A204.1 (cell line): Measurements from ENCODE around the gene WNT2B.
"Not testable (repeated sequence)": the region's sequence is repeated elsewhere in the genome, so short reads cannot be mapped to it uniquely, and the experiment has no call there.

Source experiments
- FAIRE-seq: peaks from 2 replicates; lab custom pipeline; 2012; peaks lifted over from hg19 to GRCh38; lab: Jason Lieb, UNC

The WNT2B gene

GRCh38 chr1:112508278-112509004 is at the start of gene WNT2B:
Gene WNT2B, plus strand, starts transcription at chr1:112508965. Its CDS starts 298 bp downstream, at chr1:112509263.
- no peak for FAIRE-seq

- FAIRE-seq: no peak
Observed at GRCh38 chr1:112460615-112461014, 48.1 kb upstream of the WNT2B start.

GRCh38 chr1:112461200-112461871 is 47.4 kb upstream of the WNT2B start:
- FAIRE-seq: no peak

GRCh38 chr1:112462953-112463279 is 45.8 kb upstream of the WNT2B start:
- FAIRE-seq: no peak

- FAIRE-seq: no peak
Observed at GRCh38 chr1:112464501-112464900, 44.3 kb upstream of the WNT2B start.

- FAIRE-seq: no peak
Observed at GRCh38 chr1:112465122-112465521, 43.6 kb upstream of the WNT2B start.

GRCh38 chr1:112466078-112466660 is 42.6 kb upstream of the WNT2B start:
- no peak for FAIRE-seq

- not testable (repeated sequence) for FAIRE-seq
Observed at GRCh38 chr1:112470324-112470723, 38.4 kb upstream of the WNT2B start.

- FAIRE-seq: no peak
Observed at GRCh38 chr1:112470966-112471365, 37.8 kb upstream of the WNT2B start.

GRCh38 chr1:112472142-112472541 is 36.6 kb upstream of the WNT2B start:
- no peak for FAIRE-seq

GRCh38 chr1:112477550-112477949 is 31.2 kb upstream of the WNT2B start:
- FAIRE-seq: no peak

- FAIRE-seq: no peak
Observed at GRCh38 chr1:112478314-112478713, 30.5 kb upstream of the WNT2B start.

- FAIRE-seq: not testable (repeated sequence)
Observed at GRCh38 chr1:112486063-112486462, 22.7 kb upstream of the WNT2B start.

GRCh38 chr1:112487686-112488085 is 21.1 kb upstream of the WNT2B start:
- not testable (repeated sequence) for FAIRE-seq

- FAIRE-seq: no peak
Observed at GRCh38 chr1:112488141-112488540, 20.6 kb upstream of the WNT2B start.

- FAIRE-seq: no peak
Observed at GRCh38 chr1:112492076-112492475, 16.7 kb upstream of the WNT2B start.

GRCh38 chr1:112493351-112493750 is 15.4 kb upstream of the WNT2B start:
- no peak for FAIRE-seq

GRCh38 chr1:112496290-112496689 is 12.5 kb upstream of the WNT2B start:
- FAIRE-seq: no peak

- FAIRE-seq: no peak
Observed at GRCh38 chr1:112501810-112502641, 6.7 kb upstream of the WNT2B start.

- FAIRE-seq: no peak
Observed at GRCh38 chr1:112502826-112503225, 5.9 kb upstream of the WNT2B start.

- no peak for FAIRE-seq
Observed at GRCh38 chr1:112504001-112504660, 4.6 kb upstream of the WNT2B start.
